NCI-H2196 treated with DMSO at 0.1 percent for 48 hours (cell line): ENCODE results near the gene PCYOX1L.

Experiments used
- DNase-seq: peaks from one replicate; lab custom pipeline; 2025; ENCODE audit not compliant: unreplicated experiment; lab: John Stamatoyannopoulos, UW

The PCYOX1L gene

GRCh38 chr5:149405550-149406202, 47.8 kb downstream of the PCYOX1L start:
- DNase-seq: no peak

- no peak for DNase-seq
Measured at GRCh38 chr5:149406203-149406978, 48.5 kb downstream of the PCYOX1L start.

GRCh38 chr5:149406979-149407306, 49.1 kb downstream of the PCYOX1L start:
- DNase-seq: no peak

GRCh38 chr5:149407323-149408251, 49.7 kb downstream of the PCYOX1L start:
- DNase-seq: no peak

- no peak for DNase-seq
Measured at GRCh38 chr5:149408252-149409099, 50.6 kb downstream of the PCYOX1L start.

GRCh38 chr5:149409268-149409948, 51.6 kb downstream of the PCYOX1L start:
- DNase-seq: no peak

GRCh38 chr5:149410071-149410470, 52.2 kb downstream of the PCYOX1L start:
- no peak for DNase-seq

- DNase-seq: no peak
Measured at GRCh38 chr5:149410721-149411432, 53.0 kb downstream of the PCYOX1L start.

GRCh38 chr5:149411738-149412519, 54.1 kb downstream of the PCYOX1L start:
- DNase-seq: no peak

- no peak for DNase-seq
Measured at GRCh38 chr5:149412783-149413476, 55.1 kb downstream of the PCYOX1L start.

GRCh38 chr5:149413477-149414210, 55.8 kb downstream of the PCYOX1L start:
- DNase-seq: no peak

GRCh38 chr5:149414405-149415065, 56.7 kb downstream of the PCYOX1L start:
- no peak for DNase-seq

GRCh38 chr5:149415066-149415967, 57.5 kb downstream of the PCYOX1L start:
- no peak for DNase-seq

- DNase-seq: no peak
Measured at GRCh38 chr5:149416987-149417710, 59.3 kb downstream of the PCYOX1L start.

GRCh38 chr5:149417711-149418368, 60.0 kb downstream of the PCYOX1L start:
- no peak for DNase-seq
